HepG2 (cell line): ENCODE data around the gene APBB2. TPM values are rescaled to one million over a fixed set of nuclear protein-coding genes. Genes with fewer than 3 reads are reported as not detected.

Source experiments
- GFI1 ChIP-seq: sonication (generic); formaldehyde crosslinking; IDR thresholded peaks from 2 replicates; pipeline ENCODE4 v1.5.0; 2020; ENCODE audit warnings: missing genetic modification reagents, mild to moderate bottlenecking, borderline replicate concordance
- RORA ChIP-seq: sonication (generic); formaldehyde crosslinking; IDR thresholded peaks from 2 replicates; pipeline ENCODE4 v1.5.0; 2020; ENCODE audit warnings: mild to moderate bottlenecking, missing genetic modification reagents, moderate library complexity
- TRIM24 ChIP-seq: sonication (generic); formaldehyde crosslinking; IDR thresholded peaks from 2 replicates; pipeline ENCODE4 v1.8.0; 2022; ENCODE audit warnings: mild to moderate bottlenecking, missing genetic modification reagents
- ZNF10 ChIP-seq: sonication (generic); formaldehyde crosslinking; IDR thresholded peaks from 2 replicates; pipeline ENCODE4 v1.4.0; 2020; ENCODE audit warnings: mild to moderate bottlenecking, low read depth, missing genetic modification reagents, borderline replicate concordance
- ZNF121 ChIP-seq: sonication (generic); formaldehyde crosslinking; IDR thresholded peaks from 2 replicates; pipeline ENCODE4 v1.5.0; 2020; ENCODE audit warnings: mild to moderate bottlenecking, missing genetic modification reagents
- ZNF737 ChIP-seq: sonication (generic); formaldehyde crosslinking; IDR thresholded peaks from 2 replicates; pipeline ENCODE4 v1.5.0; 2020; ENCODE audit warnings: missing genetic modification reagents, mild to moderate bottlenecking, borderline replicate concordance
- ZNF816 ChIP-seq: sonication (generic); formaldehyde crosslinking; IDR thresholded peaks from 2 replicates; pipeline ENCODE4 v1.8.0; 2022; ENCODE audit warnings: missing genetic modification reagents, mild to moderate bottlenecking, borderline replicate concordance
- ZNF839 ChIP-seq: sonication (generic); formaldehyde crosslinking; IDR thresholded peaks from 2 replicates; pipeline ENCODE4 v1.4.0; 2020; ENCODE audit warnings: missing genetic modification reagents, mild to moderate bottlenecking, borderline replicate concordance
- ZNF841 ChIP-seq: sonication (generic); formaldehyde crosslinking; IDR thresholded peaks from 2 replicates; pipeline ENCODE4 v1.8.1; 2023; ENCODE audit warnings: missing genetic modification reagents, borderline replicate concordance
- ZSCAN30 ChIP-seq: sonication (generic); formaldehyde crosslinking; IDR thresholded peaks from 2 replicates; pipeline ENCODE4 v1.5.0; 2020; ENCODE audit warnings: mild to moderate bottlenecking, missing genetic modification reagents
- polyA plus RNA-seq, 8 experiments: library from polyadenylated mRNA; depleted of rRNA in 3 of 8; stranded (reverse) in 7 of 8; unstranded in 1 of 8; fragments of >200 nt; fragmentation: Illumina TruSeq in 4 of 8; extraction: Trizol in 4 of 8; gene quantifications; 2 replicates each; pipeline versions ENCODE4 v1.2.1 to v1.2.3, GENCODE V29; 2011 to 2016; ENCODE audit warnings: low read depth in 4 of 8, missing spikeins in 1 of 8, mixed read lengths in 1 of 8; ENCODE audit not compliant: insufficient read depth in 1 of 8
- total RNA-seq, 5 experiments: library from RNA; depleted of rRNA; stranded (reverse); fragments of >200 nt; fragmentation: Illumina TruSeq; extraction: Trizol; gene quantifications; 2 replicates each; pipeline ENCODE4 v1.2.3, GENCODE V29; 2016; ENCODE audit warnings: low read depth in 1 of 5
- TF ChIP-seq, protein P1 (sequence below), 2 experiments: sonication (generic) in 1 of 2; formaldehyde crosslinking in 1 of 2; IDR thresholded peaks; 2 replicates each; pipeline versions ENCODE4 v1.6.1 to v1.9.0; 2014 to 2022; ENCODE audit warnings: antibody characterized with exemption in 1 of 2, borderline replicate concordance in 1 of 2, inconsistent platforms in 1 of 2, low read depth in 1 of 2, missing genetic modification reagents in 1 of 2
- TF ChIP-seq, protein P2 (sequence below): sonication (generic); formaldehyde crosslinking; IDR thresholded peaks from 2 replicates; pipeline ENCODE4 v1.4.0; 2020; ENCODE audit warnings: mild to moderate bottlenecking, missing genetic modification reagents
- TF ChIP-seq, protein P3 (sequence below), 2 experiments: sonication (generic) in 1 of 2; formaldehyde crosslinking in 1 of 2; IDR thresholded peaks; 2 replicates each; pipeline versions ENCODE4 v1.4.0 to v1.6.1; 2018 to 2020; ENCODE audit warnings: missing genetic modification reagents in 2 of 2, borderline replicate concordance in 1 of 2, low read depth in 1 of 2, mild to moderate bottlenecking in 1 of 2, missing biosample characterization in 1 of 2
- TF ChIP-seq, protein P4 (sequence below): sonication (generic); formaldehyde crosslinking; IDR thresholded peaks from 2 replicates; pipeline ENCODE4 v1.8.0; 2022; ENCODE audit warnings: mild to moderate bottlenecking, missing genetic modification reagents; ENCODE audit not compliant: insufficient replicate concordance

APBB2 gene
- total and polyA plus RNA-seq, 2 of the 13 experiments (the other 11 are each of a cell fraction or from before 2014, with no cell fraction given), result 11.7 to 17.0 TPM

DNA sequence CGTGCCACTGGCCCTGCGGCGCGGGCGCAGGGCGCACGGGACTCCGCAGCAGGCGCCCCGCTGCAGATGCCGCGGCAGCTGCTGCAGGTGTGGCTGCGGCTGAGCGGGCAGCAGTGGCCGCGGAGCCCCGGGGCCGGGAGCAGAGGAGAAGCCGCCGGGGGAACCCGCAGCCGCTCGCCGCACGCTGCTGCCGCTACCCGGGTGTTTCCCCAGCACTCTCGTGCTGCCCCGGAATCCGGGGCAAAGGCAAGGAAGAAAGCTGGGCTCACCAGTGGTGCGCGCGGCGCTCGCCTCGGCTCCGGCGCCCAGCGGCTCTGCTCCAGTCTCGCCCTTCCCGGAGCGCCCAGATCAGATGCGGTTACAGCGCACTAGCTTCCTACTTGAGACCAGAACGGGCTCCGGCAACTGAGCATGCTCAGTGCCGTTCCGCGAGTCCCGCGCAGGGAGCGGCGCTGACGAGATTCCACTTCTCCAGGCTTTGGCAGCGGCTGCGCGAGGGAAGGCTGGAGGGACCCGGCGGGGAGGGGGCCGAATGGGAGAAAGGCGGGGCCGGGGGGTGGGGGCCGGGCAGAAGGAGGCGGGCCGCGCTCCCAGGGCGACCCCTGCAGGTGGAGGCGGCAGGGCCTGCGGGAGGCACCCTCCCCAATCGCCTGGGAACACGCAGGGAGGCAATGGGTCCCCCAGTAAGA, at the start of gene APBB2 (continued):
- TF ChIP-seq, protein P1, sequence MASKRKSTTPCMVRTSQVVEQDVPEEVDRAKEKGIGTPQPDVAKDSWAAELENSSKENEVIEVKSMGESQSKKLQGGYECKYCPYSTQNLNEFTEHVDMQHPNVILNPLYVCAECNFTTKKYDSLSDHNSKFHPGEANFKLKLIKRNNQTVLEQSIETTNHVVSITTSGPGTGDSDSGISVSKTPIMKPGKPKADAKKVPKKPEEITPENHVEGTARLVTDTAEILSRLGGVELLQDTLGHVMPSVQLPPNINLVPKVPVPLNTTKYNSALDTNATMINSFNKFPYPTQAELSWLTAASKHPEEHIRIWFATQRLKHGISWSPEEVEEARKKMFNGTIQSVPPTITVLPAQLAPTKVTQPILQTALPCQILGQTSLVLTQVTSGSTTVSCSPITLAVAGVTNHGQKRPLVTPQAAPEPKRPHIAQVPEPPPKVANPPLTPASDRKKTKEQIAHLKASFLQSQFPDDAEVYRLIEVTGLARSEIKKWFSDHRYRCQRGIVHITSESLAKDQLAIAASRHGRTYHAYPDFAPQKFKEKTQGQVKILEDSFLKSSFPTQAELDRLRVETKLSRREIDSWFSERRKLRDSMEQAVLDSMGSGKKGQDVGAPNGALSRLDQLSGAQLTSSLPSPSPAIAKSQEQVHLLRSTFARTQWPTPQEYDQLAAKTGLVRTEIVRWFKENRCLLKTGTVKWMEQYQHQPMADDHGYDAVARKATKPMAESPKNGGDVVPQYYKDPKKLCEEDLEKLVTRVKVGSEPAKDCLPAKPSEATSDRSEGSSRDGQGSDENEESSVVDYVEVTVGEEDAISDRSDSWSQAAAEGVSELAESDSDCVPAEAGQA (IDR thresholded peaks at IDR 0.05; ENCODE audit: low read depth), result no peak
- TF ChIP-seq, protein P1 (CRISPR knock-in tag; IDR thresholded peaks at IDR 0.05; ENCODE audit: borderline replicate concordance), result no peak
- TF ChIP-seq, protein P2, sequence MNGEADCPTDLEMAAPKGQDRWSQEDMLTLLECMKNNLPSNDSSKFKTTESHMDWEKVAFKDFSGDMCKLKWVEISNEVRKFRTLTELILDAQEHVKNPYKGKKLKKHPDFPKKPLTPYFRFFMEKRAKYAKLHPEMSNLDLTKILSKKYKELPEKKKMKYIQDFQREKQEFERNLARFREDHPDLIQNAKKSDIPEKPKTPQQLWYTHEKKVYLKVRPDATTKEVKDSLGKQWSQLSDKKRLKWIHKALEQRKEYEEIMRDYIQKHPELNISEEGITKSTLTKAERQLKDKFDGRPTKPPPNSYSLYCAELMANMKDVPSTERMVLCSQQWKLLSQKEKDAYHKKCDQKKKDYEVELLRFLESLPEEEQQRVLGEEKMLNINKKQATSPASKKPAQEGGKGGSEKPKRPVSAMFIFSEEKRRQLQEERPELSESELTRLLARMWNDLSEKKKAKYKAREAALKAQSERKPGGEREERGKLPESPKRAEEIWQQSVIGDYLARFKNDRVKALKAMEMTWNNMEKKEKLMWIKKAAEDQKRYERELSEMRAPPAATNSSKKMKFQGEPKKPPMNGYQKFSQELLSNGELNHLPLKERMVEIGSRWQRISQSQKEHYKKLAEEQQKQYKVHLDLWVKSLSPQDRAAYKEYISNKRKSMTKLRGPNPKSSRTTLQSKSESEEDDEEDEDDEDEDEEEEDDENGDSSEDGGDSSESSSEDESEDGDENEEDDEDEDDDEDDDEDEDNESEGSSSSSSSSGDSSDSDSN (CRISPR knock-in tag), result peak; percentile 96
- TF ChIP-seq TRIM24 (CRISPR knock-in tag) (no peak), ZNF10 (no peak), ZNF816 (CRISPR knock-in tag) (no peak), GFI1 (CRISPR knock-in tag) (no peak), RORA (CRISPR knock-in tag) (no peak), ZNF121 (no peak), ZNF841 (CRISPR knock-in tag) (no peak), ZNF839 (CRISPR knock-in tag) (no peak; the same call in 1 of the 2 replicates), ZNF737 (CRISPR knock-in tag) (no peak), ZSCAN30 (CRISPR knock-in tag) (no peak)
- TF ChIP-seq, protein P3, sequence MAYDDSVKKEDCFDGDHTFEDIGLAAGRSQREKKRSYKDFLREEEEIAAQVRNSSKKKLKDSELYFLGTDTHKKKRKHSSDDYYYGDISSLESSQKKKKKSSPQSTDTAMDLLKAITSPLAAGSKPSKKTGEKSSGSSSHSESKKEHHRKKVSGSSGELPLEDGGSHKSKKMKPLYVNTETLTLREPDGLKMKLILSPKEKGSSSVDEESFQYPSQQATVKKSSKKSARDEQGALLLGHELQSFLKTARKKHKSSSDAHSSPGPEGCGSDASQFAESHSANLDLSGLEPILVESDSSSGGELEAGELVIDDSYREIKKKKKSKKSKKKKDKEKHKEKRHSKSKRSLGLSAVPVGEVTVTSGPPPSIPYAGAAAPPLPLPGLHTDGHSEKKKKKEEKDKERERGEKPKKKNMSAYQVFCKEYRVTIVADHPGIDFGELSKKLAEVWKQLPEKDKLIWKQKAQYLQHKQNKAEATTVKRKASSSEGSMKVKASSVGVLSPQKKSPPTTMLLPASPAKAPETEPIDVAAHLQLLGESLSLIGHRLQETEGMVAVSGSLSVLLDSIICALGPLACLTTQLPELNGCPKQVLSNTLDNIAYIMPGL (CRISPR knock-in tag; IDR thresholded peaks at IDR 0.05; ENCODE audit: borderline replicate concordance in 1 of 2, low read depth in 1 of 2), result peak; percentile 80 to 89
- TF ChIP-seq, protein P4, sequence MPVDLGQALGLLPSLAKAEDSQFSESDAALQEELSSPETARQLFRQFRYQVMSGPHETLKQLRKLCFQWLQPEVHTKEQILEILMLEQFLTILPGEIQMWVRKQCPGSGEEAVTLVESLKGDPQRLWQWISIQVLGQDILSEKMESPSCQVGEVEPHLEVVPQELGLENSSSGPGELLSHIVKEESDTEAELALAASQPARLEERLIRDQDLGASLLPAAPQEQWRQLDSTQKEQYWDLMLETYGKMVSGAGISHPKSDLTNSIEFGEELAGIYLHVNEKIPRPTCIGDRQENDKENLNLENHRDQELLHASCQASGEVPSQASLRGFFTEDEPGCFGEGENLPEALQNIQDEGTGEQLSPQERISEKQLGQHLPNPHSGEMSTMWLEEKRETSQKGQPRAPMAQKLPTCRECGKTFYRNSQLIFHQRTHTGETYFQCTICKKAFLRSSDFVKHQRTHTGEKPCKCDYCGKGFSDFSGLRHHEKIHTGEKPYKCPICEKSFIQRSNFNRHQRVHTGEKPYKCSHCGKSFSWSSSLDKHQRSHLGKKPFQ (CRISPR knock-in tag), result no peak
